ENCODE measurements around the gene SERP2.
A peak's percentile ranks its signal among the peaks of the same experiment; 100 is the strongest.

The SERP2 gene

GRCh38 chr13:44393391-44393790, 19.8 kb downstream of the SERP2 start:
- H3K9me3 ChIP-seq (ENCODE audit: control insufficient read depth, insufficient read depth, low read length), result no peaks in the 10 kb centered on the region
- H3K4me3 ChIP-seq (ENCODE audit: low read depth, low read length), result no peak overlapping the region
- H3K27me3 ChIP-seq (ENCODE audit: control insufficient read depth, insufficient read depth, low read length), result no peaks in the 10 kb centered on the region
- H3K4me1 ChIP-seq (ENCODE audit: control insufficient read depth, insufficient read depth, low read length), result peaks cover 6% of the 10 kb centered on the region
- no peak overlapping the region for H3K9ac ChIP-seq (ENCODE audit: low read depth, low read length)
- no peaks in the 10 kb centered on the region for H3K36me3 ChIP-seq (ENCODE audit: control insufficient read depth, insufficient read depth, low read length)

- no peaks in the 10 kb centered on the region for H3K4me1 ChIP-seq (ENCODE audit: control insufficient read depth, insufficient read depth, low read length)
- no peaks in the 10 kb centered on the region for H3K27me3 ChIP-seq (ENCODE audit: control insufficient read depth, insufficient read depth, low read length)
Measured at GRCh38 chr13:44394658-44395057, 21.0 kb downstream of the SERP2 start.

GRCh38 chr13:44395976-44396694, 22.5 kb downstream of the SERP2 start:
- no peak overlapping the region for H3K9ac ChIP-seq (ENCODE audit: low read depth, low read length)
- H3K4me1 ChIP-seq (ENCODE audit: control insufficient read depth, insufficient read depth, low read length), result peaks cover 5% of the 10 kb centered on the region
- H3K9me3 ChIP-seq (ENCODE audit: control insufficient read depth, insufficient read depth, low read length), result no peaks in the 10 kb centered on the region
- no peaks in the 10 kb centered on the region for H3K36me3 ChIP-seq (ENCODE audit: control insufficient read depth, insufficient read depth, low read length)
- no peak overlapping the region for H3K4me3 ChIP-seq (ENCODE audit: low read depth, low read length)
- no peaks in the 10 kb centered on the region for H3K27me3 ChIP-seq (ENCODE audit: control insufficient read depth, insufficient read depth, low read length)

More at GRCh38 chr13:44394658-44395057, 21.0 kb downstream of the SERP2 start:
- no peak overlapping the region for H3K4me3 ChIP-seq (ENCODE audit: low read depth, low read length)
- no peaks in the 10 kb centered on the region for H3K36me3 ChIP-seq (ENCODE audit: control insufficient read depth, insufficient read depth, low read length)
- H3K9ac ChIP-seq (ENCODE audit: low read depth, low read length), result no peak overlapping the region
- no peaks in the 10 kb centered on the region for H3K9me3 ChIP-seq (ENCODE audit: control insufficient read depth, insufficient read depth, low read length)

- no peaks in the 10 kb centered on the region for H3K9me3 ChIP-seq (ENCODE audit: control insufficient read depth, insufficient read depth, low read length)
- no peak overlapping the region for H3K9ac ChIP-seq (ENCODE audit: low read depth, low read length)
- no peak overlapping the region for H3K4me3 ChIP-seq (ENCODE audit: low read depth, low read length)
- no peaks in the 10 kb centered on the region for H3K27me3 ChIP-seq (ENCODE audit: control insufficient read depth, insufficient read depth, low read length)
- H3K36me3 ChIP-seq (ENCODE audit: control insufficient read depth, insufficient read depth, low read length), result no peaks in the 10 kb centered on the region
- H3K4me1 ChIP-seq (ENCODE audit: control insufficient read depth, insufficient read depth, low read length), result peaks cover 5% of the 10 kb centered on the region
Measured at GRCh38 chr13:44396701-44397580, 23.3 kb downstream of the SERP2 start.

GRCh38 chr13:44397766-44398223, 24.2 kb downstream of the SERP2 start:
- no peaks in the 10 kb centered on the region for H3K36me3 ChIP-seq (ENCODE audit: control insufficient read depth, insufficient read depth, low read length)
- H3K27me3 ChIP-seq (ENCODE audit: control insufficient read depth, insufficient read depth, low read length), result no peaks in the 10 kb centered on the region
- H3K4me3 ChIP-seq (ENCODE audit: low read depth, low read length), result no peak overlapping the region
- no peak overlapping the region for H3K9ac ChIP-seq (ENCODE audit: low read depth, low read length)
- no peaks in the 10 kb centered on the region for H3K9me3 ChIP-seq (ENCODE audit: control insufficient read depth, insufficient read depth, low read length)
- peaks cover 11% of the 10 kb centered on the region for H3K4me1 ChIP-seq (ENCODE audit: control insufficient read depth, insufficient read depth, low read length)

GRCh38 chr13:44398606-44399005, 25.0 kb downstream of the SERP2 start:
- Histone ChIP-seq H3K27me3 (ENCODE audit: control insufficient read depth, insufficient read depth, low read length) (no peaks in the 10 kb centered on the region), H3K9ac (ENCODE audit: low read depth, low read length) (no peak overlapping the region), H3K36me3 (ENCODE audit: control insufficient read depth, insufficient read depth, low read length) (no peaks in the 10 kb centered on the region), H3K9me3 (ENCODE audit: control insufficient read depth, insufficient read depth, low read length) (no peaks in the 10 kb centered on the region), H3K4me3 (ENCODE audit: low read depth, low read length) (no peak overlapping the region), H3K4me1 (ENCODE audit: control insufficient read depth, insufficient read depth, low read length) (peaks cover 19% of the 10 kb centered on the region)

GRCh38 chr13:44399074-44399473, 25.4 kb downstream of the SERP2 start:
- H3K9me3 ChIP-seq (ENCODE audit: control insufficient read depth, insufficient read depth, low read length), result no peaks in the 10 kb centered on the region
- H3K36me3 ChIP-seq (ENCODE audit: control insufficient read depth, insufficient read depth, low read length), result no peaks in the 10 kb centered on the region
- H3K27me3 ChIP-seq (ENCODE audit: control insufficient read depth, insufficient read depth, low read length), result no peaks in the 10 kb centered on the region
- no peak overlapping the region for H3K9ac ChIP-seq (ENCODE audit: low read depth, low read length)
- H3K4me1 ChIP-seq (ENCODE audit: control insufficient read depth, insufficient read depth, low read length), result peaks cover 23% of the 10 kb centered on the region
- H3K4me3 ChIP-seq (ENCODE audit: low read depth, low read length), result no peak overlapping the region

- Histone ChIP-seq H3K4me3 (ENCODE audit: low read depth, low read length) (no peak overlapping the region), H3K9ac (ENCODE audit: low read depth, low read length) (no peak overlapping the region), H3K36me3 (ENCODE audit: control insufficient read depth, insufficient read depth, low read length) (no peaks in the 10 kb centered on the region), H3K27me3 (ENCODE audit: control insufficient read depth, insufficient read depth, low read length) (no peaks in the 10 kb centered on the region), H3K4me1 (ENCODE audit: control insufficient read depth, insufficient read depth, low read length) (peaks cover 40% of the 10 kb centered on the region), H3K9me3 (ENCODE audit: control insufficient read depth, insufficient read depth, low read length) (no peaks in the 10 kb centered on the region)
Measured at GRCh38 chr13:44400736-44401135, 27.1 kb downstream of the SERP2 start.

GRCh38 chr13:44401577-44401976, 28.0 kb downstream of the SERP2 start:
- Histone ChIP-seq H3K9me3 (ENCODE audit: control insufficient read depth, insufficient read depth, low read length) (no peaks in the 10 kb centered on the region), H3K27me3 (ENCODE audit: control insufficient read depth, insufficient read depth, low read length) (no peaks in the 10 kb centered on the region), H3K4me1 (ENCODE audit: control insufficient read depth, insufficient read depth, low read length) (peaks cover 44% of the 10 kb centered on the region), H3K9ac (ENCODE audit: low read depth, low read length) (no peak overlapping the region), H3K36me3 (ENCODE audit: control insufficient read depth, insufficient read depth, low read length) (no peaks in the 10 kb centered on the region), H3K4me3 (ENCODE audit: low read depth, low read length) (no peak overlapping the region)

GRCh38 chr13:44402899-44403445, 29.3 kb downstream of the SERP2 start:
- Histone ChIP-seq H3K36me3 (ENCODE audit: control insufficient read depth, insufficient read depth, low read length) (no peaks in the 10 kb centered on the region), H3K9me3 (ENCODE audit: control insufficient read depth, insufficient read depth, low read length) (no peaks in the 10 kb centered on the region), H3K9ac (ENCODE audit: low read depth, low read length) (peak overlapping the region; percentile 32), H3K27me3 (ENCODE audit: control insufficient read depth, insufficient read depth, low read length) (no peaks in the 10 kb centered on the region), H3K4me3 (ENCODE audit: low read depth, low read length) (peak overlapping the region; percentile 31), H3K4me1 (ENCODE audit: control insufficient read depth, insufficient read depth, low read length) (peaks cover 49% of the 10 kb centered on the region)

GRCh38 chr13:44403461-44404056, 29.9 kb downstream of the SERP2 start:
- peak overlapping the region; percentile 32 for H3K9ac ChIP-seq (ENCODE audit: low read depth, low read length)
- H3K27me3 ChIP-seq (ENCODE audit: control insufficient read depth, insufficient read depth, low read length), result no peaks in the 10 kb centered on the region
- H3K4me3 ChIP-seq (ENCODE audit: low read depth, low read length), result peak overlapping the region; percentile 31
- peaks cover 49% of the 10 kb centered on the region for H3K4me1 ChIP-seq (ENCODE audit: control insufficient read depth, insufficient read depth, low read length)
- H3K9me3 ChIP-seq (ENCODE audit: control insufficient read depth, insufficient read depth, low read length), result no peaks in the 10 kb centered on the region
- H3K36me3 ChIP-seq (ENCODE audit: control insufficient read depth, insufficient read depth, low read length), result no peaks in the 10 kb centered on the region

All from iPS-15b (cell line).